HG03571 (cell line): ENCODE measurements around the gene HPSE2.

Source experiments
- ATAC-seq: cut with Tn5 transposase; IDR thresholded peaks from one replicate; pipeline ENCODE4 v1.9.1; 2021; ENCODE audit not compliant: unreplicated experiment

The HPSE2 gene

DNA sequence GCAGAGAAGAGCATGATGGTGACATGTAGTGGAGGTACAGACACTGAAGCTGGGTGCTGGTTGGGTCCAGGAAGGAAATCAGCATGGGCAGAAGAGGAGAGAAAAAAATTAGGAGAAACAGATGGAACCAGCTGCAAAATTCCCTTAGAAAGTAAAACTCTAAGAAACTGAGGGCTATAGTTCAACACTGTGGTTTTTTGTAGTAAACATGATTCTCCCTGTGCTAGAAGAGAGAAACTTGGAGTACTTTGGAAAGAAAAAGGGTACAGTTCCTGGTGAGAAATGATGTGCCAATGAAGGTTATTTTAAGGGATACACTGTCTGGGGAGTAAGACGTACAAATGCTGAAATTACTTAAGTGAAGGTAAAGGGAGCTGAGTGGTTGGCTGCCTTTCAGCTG is 607.4 kb downstream of the HPSE2 start:
- no peak for ATAC-seq

DNA sequence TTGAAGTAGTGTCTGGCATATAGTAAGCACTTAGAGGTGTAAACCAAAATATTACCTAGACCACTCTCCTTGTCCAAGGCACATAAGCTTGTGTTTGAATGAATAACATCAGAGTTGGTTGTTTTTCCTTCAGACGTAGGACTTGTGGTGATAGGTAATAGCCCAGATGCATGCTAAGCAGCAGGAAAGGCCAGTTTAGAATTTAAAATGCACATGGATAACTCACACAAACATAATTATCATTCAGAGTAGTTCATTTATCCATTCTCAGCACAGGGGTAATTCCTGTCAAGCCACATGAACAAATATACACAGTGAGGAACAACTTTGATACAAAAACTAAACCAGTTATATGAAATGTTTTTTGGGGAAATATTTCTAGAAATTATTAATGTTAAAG is 607.9 kb downstream of the HPSE2 start:
- ATAC-seq: no peak

DNA sequence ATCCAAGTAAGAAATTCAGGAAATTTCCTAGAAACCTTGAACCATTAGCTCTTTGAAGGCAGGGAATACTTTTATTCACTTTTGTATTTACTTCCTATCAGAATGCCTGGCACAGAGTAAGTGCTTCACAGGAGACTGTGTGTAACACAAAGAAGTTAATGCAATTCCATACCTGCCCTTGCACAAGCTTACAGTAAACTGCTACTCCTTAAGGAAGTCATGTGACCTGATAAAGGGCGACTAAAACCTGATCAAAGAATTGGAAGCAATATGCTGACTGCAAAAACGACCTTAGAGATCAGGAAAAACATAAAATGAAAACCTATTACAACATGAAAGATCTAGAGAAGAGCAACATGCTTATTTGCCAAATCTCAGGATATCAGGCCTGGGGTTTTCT is 610.7 kb downstream of the HPSE2 start:
- ATAC-seq: no peak

DNA sequence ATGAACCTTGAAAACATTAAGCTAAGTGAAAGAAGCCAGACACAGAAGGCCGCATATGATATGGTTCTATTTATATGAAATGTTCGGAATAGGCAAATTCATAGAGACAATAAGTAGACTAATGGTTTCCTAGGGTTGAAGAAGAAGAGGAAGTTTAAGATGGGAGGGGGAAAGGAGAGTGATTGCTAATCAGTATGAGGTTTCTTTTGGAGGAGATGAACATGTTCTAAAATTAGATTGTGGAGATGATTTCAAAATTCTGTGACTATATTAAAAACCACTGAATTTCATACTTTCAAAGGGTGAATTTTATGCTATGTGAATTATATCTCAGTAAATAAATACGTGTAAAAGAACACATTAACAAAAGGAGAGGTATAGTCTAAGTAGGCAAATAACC is 612.5 kb downstream of the HPSE2 start:
- no peak for ATAC-seq

DNA sequence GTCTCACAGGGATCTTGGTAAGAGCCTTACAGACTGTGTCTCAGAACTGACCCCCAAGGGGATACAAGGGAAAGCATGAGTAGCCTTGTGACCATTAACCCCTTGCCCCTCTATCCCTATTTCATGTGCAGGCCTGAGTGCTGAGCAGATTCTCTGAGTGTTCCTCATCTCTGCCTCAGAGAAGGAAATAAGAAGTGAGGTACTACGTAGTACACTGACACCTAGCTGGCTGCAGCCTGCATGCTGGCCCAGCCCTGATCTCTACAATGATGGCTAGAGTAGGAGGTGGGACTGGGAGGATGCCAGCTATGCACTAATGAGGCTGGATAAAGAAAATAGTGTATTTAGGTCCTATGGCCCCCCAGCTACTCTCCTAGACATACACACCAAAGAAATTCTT is 614.0 kb downstream of the HPSE2 start:
- ATAC-seq: no peak

DNA sequence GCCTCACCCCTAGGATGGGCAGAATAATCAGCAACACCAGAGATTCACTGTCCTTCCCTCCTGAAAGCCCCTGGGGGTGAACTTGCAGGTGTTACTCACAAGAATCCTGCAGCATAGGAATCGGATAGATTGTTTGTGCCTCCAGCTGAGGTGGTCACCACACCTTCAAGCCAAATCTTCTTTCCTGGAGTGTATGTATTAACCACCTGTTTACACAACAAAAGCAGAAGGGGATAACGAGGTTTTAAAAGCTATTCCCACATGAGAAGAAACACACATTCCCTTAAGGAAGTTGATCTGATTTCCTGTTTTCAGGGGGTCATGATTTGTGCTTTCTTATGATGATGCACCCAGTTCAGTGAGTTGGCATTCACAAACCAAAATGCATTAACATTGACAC is 615.1 kb downstream of the HPSE2 start:
- no peak for ATAC-seq

DNA sequence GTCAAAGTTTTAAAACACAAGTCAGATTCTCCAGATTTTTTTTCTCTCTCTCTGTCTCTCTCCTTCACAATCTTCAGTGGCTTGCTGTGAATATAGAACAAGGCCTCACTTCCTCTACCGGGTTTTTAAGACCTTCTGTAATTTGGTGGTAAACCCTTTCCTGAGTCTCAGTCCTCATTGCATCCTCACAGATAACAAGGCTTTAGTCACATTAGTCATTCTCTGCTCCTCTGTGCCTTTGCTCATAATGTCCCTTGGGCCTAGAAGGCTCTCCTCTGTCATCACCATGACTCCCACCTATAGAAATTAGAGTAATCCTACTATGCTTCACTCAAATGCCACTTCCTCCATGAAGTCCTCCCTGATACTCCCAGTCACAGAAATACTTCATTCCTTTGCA is 616.2 kb downstream of the HPSE2 start:
- no peak for ATAC-seq

DNA sequence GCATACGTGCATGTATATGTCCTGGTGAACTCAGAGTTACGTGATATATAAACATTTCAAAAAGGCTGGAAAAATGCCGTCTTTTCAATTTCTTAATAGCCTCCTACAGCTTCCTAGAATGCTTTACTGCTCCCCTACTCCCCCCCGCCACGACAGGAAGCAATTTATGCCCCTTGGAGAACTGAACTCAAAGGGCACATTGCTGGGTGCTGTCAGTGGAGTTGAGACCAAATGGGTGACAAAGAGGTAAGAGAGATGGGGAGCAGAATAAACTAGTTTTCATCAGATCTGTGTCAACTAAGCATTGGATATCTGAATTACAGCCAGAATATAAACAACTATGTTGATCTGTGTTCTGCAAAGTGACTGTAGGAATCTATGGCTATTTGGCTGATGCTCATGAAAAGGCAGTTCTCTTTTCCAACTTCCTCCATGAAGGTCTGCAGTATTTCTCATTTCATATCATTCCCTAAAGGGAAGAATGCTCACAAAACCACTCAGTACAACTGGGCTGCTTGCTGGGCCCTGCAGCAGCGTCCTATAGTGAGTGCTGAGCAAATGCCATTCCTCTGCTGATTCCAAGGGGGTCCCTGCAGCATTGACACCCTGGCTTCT is 617.6 kb downstream of the HPSE2 start:
- no peak for ATAC-seq

DNA sequence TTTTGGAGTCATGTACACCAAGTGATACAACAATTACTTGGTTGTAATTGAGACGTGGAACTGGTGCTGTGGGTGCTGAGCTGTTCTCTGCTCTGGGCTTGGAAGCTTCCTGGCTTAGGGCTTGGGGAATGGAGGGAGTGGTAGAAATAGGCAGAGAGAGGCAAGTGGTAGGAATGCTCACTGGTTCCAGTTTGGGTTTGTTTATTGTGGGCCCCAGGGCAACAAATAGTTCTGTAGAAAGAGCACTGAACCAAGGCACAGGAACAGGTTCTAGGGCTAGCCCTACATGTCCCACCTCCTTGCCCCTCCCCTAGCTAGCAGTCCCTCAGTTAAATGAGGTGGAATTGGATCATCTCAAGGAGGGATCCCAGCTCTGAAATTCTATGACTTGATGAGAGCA is 622.2 kb downstream of the HPSE2 start:
- ATAC-seq: no peak

DNA sequence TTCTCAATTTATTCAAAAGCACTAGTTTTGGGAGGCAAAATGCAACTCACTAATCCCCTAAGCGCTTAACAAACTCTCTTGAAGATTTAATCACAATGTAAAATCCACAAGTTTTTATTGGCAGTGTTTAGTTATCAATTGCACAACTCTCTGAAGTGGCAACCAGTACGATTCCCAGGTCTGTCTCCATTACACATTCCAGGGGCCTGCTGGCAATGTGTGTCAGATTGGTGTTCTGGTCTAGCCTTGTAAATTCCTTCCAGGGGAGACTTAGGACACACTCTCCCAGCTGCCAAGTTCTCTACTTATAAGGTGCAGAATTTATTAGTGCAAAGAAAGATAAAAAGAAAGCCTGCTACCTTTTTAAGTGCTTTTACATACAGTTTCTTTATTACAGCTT is 624.2 kb downstream of the HPSE2 start:
- ATAC-seq: no peak

DNA sequence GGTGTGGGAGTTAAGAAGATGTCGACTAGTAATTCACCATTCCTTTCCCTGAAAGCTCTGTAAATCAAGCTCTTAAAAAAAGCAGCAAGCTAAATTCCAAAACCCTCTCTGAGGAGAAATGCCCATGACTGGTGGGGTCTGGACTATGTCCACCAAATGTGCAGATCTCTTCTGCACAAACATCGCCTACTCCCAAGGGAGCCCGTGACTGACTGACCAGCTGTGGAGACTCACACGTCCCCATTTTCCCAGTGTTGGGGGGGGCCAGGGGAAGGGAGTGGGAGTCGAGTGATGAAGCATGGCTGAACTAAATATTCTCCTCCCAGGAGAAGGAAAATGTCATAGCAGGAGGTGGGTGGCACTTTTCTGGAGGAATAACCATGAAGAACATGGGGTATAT is 624.8 kb downstream of the HPSE2 start:
- no peak for ATAC-seq

DNA sequence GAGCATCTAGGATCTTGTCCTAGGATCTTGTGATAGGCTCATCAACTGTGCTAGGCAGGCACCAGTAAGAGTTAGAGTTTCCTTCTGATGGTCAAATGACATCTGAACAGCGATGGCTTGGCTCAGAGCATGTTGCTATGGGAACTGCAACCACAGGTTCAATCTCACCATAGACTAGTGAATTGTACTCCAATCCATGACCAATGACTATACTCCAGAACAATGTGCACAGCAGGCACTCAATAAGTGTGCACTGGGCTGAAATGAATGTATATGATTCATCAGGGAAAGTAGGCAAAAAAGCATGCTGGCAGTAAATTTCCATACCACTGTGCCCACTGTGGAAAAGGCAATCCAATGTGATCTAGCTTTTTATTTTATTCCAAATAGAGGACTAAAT is 625.4 kb downstream of the HPSE2 start:
- no peak for ATAC-seq

DNA sequence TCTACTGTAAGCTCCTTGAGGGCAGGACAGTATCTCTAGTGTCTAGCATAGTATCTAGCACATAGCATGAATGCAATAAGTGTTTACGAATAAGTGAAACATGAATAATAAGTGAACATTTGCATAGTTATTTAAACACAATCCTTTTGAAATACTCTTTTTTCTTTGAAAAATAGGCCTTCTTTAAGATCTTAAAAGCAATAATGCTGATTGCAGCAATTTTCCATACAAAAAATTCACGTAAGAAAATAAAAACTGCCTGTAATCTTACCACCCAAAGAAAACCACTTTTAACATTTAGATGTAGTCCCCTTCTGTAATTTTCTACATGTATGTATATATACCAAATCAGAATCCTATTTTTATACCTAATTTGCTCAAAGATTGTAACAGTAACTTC is 626.4 kb downstream of the HPSE2 start:
- ATAC-seq: no peak

DNA sequence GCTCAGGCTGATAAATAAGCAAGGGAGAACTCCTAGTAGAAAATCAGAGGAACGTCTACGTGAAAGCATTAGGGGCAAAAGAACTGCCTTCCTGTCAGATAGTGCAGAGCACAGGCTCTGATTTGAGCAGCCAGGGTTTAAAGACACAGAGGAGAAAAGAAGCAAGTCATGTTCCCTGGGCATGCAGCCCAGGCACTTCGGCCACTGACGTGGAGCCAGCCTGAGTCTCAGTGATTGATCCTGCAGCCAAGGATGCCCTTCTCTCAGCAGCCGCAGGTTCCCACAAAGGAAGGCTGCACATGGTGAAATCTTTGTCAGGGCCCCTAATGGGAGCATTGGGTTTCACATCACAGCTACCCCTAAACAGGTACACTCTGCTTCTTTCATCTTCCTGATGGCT is 627.2 kb downstream of the HPSE2 start:
- ATAC-seq: no peak

DNA sequence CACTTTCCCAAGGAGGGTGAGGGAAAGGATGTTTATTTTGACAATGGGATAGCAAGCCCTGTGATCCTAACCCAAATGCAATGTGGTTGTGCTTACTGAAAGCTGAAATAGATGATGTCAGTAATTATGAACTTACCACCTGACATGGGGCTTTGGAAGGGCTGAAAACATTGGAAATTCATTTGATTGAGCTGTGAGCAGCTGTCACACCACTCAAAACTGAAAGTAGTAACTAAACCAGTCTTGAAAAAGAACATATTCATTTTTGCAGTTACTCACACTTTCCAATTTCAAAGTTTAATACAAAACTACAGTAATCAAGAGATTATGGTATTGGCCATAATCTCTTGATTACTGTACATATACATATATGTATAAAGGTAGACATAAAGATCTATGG is 633.4 kb downstream of the HPSE2 start:
- ATAC-seq: no peak

DNA sequence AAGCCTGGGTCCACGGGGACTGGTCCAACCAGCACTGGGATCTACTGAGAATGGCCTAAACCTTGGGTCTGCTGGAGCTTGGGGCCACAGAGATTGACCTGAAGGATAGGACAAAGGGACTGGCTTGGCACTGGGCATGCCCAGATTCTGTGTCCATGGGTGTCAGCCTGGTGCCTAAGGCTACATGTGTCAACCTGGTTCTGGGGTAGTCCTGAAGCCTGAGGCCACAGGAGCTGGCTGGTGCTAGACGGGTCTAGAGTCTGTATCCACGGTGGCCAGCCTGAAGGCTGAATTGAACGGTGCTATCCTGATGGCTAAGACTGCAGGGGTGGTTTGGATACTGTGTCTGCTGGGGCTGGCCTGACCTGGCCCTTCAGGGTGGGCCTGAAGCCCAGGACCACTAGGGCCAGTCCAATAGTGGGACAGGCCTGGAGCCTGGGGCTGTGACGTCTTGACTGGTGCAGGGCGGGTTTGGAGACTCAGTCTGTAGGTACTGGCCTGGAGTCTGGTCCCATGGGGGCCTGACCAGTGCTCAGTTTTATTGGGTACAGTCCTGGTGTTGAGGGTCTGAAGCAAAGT is 636.5 kb downstream of the HPSE2 start:
- ATAC-seq: no peak

DNA sequence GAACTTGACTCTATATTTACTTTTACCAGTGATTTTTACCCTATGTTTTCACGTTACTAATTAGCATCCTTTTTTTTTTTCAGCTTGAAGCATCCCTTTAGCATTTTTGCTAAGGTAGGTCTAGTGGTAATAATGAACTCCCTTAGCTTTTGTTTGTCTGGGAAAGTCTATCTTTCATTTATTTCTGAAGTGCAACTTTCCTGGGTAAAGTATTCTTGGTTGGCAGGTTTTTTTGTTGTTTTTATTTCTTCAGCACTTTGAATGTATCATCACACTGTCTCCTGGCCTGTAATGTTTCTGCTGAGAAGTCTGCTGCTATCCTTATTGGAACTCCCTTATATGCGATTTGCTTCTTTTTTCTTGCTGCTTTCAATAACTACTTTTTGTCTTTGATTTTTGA is 639.2 kb downstream of the HPSE2 start:
- no peak for ATAC-seq

DNA sequence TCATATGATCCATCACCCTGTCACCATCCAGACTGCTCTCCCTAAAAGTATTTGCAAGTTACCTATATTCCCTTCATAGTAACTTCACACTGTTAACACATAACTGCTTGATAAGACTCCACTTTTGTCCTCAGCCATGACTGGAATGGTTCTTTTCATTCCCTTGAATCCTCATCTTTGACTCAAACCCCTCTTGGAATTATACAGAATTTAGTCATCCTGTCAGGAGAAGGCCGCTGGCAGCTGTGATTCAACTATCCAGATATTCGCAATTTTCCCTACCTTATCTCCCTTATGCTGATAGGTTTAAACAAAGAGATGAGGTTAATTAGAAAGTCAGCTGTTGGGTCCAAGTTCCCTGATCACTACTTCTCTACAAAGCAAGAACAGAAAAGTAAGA is 646.0 kb downstream of the HPSE2 start:
- no peak for ATAC-seq

DNA sequence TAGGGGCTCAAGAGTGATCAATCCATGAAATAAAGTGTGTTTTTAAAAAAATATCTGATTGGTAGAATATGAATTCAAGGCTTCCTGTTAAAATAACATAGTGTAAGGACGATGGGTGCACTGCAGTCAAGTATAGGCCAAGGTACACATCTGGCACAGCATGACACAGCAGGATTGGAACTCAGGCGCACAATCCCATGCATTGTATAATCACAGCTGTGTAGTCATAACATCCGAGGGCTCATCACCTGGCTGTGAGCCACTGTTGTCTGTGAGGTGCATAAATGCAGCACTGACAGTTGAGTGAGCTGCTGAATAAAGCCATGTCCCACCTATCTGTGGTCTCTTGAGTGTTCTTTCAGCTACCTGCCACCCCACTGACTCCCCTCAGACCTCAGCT is 646.6 kb downstream of the HPSE2 start:
- ATAC-seq: no peak

DNA sequence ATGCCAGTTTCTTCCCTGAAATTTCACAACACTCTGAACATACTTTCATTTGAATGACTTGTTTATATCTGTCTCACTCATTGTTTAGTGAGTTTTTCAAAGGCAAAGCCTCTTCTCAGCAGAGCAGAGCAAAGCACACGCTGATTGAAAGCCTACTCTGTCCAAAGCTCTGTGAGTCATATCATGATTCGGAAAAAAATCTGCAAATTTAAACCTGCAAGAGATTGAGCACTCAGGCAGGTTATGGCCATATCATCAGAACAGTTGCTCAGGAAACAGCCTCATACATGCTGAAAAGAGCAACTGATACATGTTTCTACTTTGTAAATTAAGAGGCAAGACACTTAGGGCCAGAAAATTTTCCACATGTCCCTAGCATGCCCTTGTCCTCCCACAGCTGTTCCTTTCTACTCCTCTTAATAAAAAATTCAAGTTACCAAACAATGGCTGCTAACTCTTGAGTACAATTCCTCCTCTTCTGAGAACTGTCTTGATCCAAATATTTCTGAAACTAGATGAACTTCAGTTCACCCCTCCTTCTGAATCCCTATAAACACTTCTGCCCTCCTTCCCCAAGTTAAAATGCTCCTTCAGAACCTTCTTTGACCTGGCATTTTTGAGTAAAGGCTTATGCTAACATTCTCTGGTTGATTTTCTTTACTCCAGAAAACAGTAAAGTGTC is 648.4 kb downstream of the HPSE2 start:
- no peak for ATAC-seq

DNA sequence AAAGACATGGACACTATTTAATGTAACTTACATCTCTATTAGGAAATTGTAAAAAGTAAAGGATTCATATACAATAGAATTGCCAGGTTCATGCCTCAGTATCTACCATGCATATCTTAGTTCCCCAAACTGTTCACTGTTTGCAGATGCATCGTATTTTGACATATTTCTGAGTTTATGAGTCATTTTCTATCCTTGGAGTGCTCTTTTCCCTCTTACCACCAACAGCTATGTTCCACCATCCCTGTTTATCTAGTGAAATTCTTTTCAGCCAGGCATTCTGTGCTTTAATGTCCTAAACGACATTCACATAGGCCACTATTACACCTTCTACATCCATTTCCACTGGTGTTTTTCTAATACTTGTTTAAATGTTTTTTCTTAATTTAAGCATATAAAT is 649.6 kb downstream of the HPSE2 start:
- no peak for ATAC-seq

DNA sequence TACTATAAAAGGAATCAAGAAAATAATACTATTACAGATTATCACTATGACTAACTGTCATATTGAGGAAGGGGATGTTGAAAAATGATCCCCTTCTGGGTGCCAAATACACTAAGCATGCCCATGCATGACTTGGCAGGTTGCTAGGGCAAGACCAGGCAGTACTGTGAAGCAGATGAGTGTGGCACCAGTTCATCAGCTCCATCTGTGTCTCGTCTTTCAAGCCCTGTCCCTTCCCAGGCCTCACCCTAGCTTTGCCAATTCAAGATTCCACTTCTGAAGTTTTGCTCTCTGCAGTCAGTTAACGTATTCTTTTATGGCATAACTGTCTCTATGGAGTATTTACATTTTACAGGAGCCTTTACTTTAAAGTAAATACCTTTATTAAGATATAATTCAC is 653.3 kb downstream of the HPSE2 start:
- ATAC-seq: no peak

DNA sequence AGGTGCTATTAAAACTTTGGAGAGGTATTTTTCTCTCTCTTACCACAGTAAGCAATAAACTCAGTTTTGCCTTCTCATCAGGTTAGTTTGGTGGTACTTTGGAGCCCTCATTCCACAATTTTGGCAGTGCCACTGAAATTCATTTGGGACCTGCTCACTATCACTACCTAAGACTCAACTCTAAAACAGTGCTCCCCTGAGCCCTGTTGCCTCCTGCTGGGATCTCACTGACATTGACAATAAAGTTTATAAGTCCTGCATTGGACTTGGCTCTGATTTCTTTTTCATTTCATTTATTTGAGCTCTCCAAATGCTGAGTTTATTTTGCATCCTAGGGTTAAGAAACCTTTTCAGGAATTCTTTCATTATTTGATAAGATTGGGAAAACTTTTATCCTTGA is 658.1 kb downstream of the HPSE2 start:
- ATAC-seq: no peak
